GM12892 (cell line): ENCODE results near the gene ZBTB7C.

Experiments used
- DNase-seq: peaks from one replicate; pipeline ENCODE4 v3.0.0; 2011; ENCODE audit not compliant: insufficient read length
- FAIRE-seq: peaks from 2 replicates; lab custom pipeline; 2011; peaks lifted over from hg19 to GRCh38; lab: Jason Lieb, UNC
- POLR2A ChIP-seq: IDR thresholded peaks from 2 replicates; pipeline ENCODE4 v1.6.1; 2011; ENCODE audit warnings: low read depth, low read length, control low read depth
- POLR2AphosphoS5 ChIP-seq: IDR thresholded peaks from 2 replicates; pipeline ENCODE4 v1.6.1; 2011; ENCODE audit warnings: low read depth, low read length, control low read depth
- TAF1 ChIP-seq: IDR thresholded peaks from 2 replicates; pipeline ENCODE4 v1.6.1; 2011; ENCODE audit warnings: low read depth, mild to moderate bottlenecking, control low read depth, low read length, borderline replicate concordance

Gene ZBTB7C

GRCh38 chr18:48028081-48028480 lies 381.1 kb downstream of the ZBTB7C start:
- TF ChIP-seq TAF1, result no peak
- FAIRE-seq, result no peak
- DNase-seq, result no peak

DNA sequence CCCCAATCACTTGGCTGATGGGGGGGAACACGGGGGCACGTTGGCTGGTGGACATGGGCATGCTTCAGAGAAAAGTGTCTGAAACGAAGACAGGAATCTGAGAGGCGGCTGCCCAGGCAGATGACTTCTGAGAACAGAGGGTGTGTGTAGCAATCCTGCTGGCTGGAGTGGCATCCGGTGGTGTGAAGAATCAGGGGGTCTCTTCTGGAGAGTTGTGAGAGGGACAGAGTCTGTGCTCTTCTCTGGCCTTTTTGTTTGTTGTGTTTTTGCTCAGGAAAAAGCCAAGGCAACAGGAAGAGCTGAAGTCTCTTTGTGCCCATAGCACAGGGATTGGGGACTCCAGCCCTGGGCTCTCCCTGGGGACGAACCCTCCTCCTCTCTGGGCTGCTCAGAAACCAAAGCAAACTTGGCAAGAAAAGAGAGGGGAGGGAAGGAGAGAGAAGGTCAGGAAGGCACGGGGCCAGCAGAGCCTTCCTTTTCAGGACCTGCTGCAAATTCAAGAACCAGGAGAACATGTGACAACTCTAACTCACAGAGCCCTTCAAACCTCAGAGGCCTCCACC lies 381.7 kb downstream of the ZBTB7C start:
- FAIRE-seq (no peak), DNase-seq (no peak)

DNA sequence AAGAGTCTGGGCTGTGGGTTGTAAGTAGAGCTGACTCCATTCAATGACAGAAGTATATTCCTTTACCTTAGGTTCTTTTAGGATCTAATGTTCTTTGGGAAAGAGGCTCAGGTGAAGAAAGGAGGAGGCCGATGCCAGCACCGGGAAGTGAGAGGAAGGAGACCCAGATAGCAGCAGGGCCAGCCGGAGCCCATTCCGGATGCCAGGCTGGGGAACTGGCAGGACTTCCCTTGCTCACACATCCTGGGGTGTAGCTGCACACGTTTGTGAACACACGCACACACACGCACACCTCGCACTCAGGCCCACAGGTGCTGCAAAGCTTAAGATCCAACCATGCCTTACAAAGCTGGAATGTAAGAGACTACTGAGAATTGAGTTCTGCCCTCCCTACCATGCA lies 383.0 kb downstream of the ZBTB7C start:
- FAIRE-seq, result no peak
- no peak for DNase-seq
- TF ChIP-seq POLR2AphosphoS5 (no peak), POLR2A (no peak), TAF1 (no peak)

More for the DNA sequence above, 381.7 kb downstream of the ZBTB7C start:
- TF ChIP-seq POLR2AphosphoS5, result no peak

- DNase-seq, result no peak
These were observed 384.1 kb downstream of the ZBTB7C start for GRCh38 chr18:48024881-48025660.

DNA sequence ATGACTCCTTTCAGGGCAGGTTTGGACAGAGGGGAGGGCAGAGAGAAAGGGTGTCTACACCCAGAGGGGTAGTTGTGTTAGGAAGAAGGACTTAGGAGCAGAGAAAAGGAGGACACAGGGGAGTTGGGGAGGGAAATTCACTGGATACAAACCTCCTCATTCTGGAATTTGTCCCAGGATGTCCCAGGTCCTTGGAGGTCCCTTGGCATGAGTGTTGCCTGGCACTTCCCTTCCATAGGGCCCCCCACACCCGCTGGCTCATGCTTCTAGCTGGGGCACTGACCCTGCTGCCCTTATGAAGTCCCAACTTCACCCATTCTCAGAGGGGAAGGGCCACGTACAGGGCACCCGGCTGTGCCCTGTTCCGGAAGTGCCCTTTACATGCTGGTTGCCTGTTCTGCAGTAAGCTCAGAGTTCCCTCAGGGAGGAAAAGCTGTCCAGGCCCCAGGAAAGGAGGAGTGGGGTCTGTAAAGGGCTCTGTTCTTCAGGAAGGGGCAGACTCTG lies 385.1 kb downstream of the ZBTB7C start:
- DNase-seq, result no peak
- TF ChIP-seq POLR2AphosphoS5 (no peak), TAF1 (no peak), POLR2A (no peak)
- FAIRE-seq, result no peak

More at GRCh38 chr18:48024881-48025660, 384.1 kb downstream of the ZBTB7C start:
- no peak for FAIRE-seq
- no peak for TF ChIP-seq TAF1
- no peak for TF ChIP-seq POLR2A
- no peak for TF ChIP-seq POLR2AphosphoS5

GRCh38 chr18:48023334-48024008 lies 385.7 kb downstream of the ZBTB7C start:
- TF ChIP-seq POLR2A (no peak), TAF1 (no peak)
- no peak for FAIRE-seq
- no peak for DNase-seq

DNA sequence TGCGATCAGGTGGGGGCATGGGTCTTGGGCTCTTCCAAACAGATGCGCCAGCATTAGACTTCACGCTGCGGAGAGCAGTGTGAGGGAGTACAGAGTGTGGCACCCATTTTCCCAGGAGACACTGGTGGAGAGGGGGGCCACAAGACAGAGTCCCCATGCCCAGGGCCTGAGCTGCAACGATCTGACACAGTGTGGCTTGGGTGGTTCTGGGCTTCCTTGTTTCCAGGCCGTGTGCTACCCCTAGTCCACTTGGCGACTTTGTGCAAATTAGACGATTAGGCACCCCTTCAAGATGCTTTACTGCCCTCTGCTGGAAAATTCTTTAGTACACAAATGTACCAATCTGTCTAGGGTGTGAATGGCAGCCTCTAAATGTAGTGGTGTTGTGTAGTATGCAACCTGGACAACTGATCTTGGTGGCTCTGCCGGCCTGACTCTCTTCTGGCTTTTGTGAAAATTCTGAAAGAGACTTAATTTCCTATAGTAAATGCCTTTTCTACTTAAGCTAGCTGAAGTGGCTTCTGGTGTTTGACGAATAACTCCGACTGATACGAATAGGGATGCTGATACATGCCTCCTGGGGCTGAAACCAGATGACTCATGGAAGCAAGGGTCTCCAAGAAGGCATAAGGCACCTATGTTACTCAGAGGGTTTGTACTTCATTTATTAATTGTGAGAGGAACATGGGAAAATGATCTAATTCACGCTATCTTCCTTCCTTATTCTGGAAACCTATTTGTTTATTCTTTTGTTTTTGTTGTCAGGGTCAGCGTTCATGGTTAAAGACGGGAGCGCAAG lies 386.5 kb downstream of the ZBTB7C start:
- peak; percentile 53 for FAIRE-seq
- peak; percentile 31 for DNase-seq
- no peak for TF ChIP-seq POLR2AphosphoS5
- no peak for TF ChIP-seq POLR2A
- no peak for TF ChIP-seq TAF1

- DNase-seq, result no peak
- FAIRE-seq, result no peak
- TF ChIP-seq POLR2A (no peak), TAF1 (no peak), POLR2AphosphoS5 (no peak)
These were observed 387.2 kb downstream of the ZBTB7C start for GRCh38 chr18:48022021-48022420.

DNA sequence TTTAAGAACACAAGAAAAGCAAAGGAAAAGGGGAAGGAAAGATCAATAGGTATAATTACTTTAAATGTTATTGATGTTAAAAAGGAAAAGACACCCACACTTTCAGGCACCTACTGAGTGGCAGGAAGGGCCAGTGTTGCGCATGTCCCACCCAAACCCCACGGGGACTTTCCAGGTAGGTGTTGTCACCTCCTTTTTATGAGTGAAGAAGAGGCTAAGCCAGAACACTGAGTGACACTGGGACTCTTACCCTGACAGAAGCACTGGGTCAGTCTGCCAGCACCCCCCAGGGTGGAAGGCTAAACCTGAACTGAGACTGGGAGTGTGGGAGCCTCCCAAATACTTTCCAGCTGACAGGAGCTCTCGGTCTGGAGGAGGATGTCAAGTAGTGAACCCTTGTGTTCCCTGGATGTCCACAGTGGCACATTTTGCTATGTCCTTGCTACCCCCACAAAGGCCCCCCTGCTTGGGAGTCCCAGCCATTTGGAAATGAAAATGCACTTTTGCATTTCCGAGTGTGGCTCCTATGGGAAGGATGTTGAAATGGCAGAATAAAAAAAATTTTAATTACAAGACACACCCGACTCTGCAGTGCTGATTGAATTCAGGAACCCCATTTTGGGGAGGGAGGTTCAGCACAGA lies 387.8 kb downstream of the ZBTB7C start:
- no peak for FAIRE-seq
- no peak for TF ChIP-seq TAF1
- TF ChIP-seq POLR2AphosphoS5, result no peak
- TF ChIP-seq POLR2A, result no peak
- no peak for DNase-seq

DNA sequence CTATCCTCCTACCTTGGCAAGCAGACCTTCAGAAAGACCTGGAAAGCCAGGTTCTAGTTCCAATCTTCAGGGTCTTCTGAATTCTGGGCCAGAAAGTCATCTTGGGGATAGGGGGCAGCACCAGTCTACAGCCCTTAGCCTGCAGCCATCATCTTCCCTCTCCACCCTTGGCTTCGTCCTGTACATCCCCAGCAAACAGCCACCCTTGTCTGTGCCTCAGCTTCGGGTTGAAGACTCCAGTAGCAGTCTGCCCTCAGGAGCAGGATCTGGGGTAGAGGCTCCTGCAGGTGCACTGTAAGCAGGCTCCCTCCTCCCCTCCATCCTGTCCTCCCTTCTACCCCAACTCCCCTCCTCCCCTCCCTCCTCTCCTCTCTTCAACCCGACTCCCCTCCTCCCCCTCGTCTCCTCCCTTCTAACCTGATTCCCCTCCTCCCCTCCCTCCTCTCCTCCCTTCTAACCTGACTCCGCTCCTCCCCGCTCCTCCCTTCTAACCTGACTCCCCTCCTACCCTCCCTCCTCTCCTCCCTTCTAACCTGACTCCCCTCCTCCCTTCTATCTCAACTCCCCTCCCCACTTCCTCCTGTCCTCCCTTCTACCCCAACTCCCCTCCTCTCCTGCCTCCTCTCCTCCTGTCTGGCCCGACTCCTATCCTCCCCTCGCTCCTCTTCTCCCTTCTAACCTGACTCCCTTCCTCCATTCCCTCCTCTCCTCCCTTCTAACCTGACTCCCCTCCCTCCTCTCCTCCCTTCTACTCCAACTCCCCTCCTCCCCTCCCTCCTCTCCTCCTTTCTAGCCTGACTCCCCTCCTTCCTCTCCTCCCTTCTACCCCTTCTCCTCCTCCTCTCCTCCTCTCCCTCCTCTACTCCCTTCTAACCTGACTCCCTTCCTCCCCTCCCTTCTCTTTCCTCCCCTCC lies 388.6 kb downstream of the ZBTB7C start:
- no peak for TF ChIP-seq TAF1
- no peak for TF ChIP-seq POLR2A
- no peak for TF ChIP-seq POLR2AphosphoS5
- FAIRE-seq (no peak), DNase-seq (no peak)
